Ovary (tissue), 9 donors: ENCODE data around the gene UPB1. TPM values are rescaled to one million over a fixed set of nuclear protein-coding genes. Genes with fewer than 3 reads are reported as not detected.

Experiments
- DNase-seq, 5 donors: peaks; one replicate each; pipeline ENCODE4 v3.0.0-alpha.2; 2019 to 2020
- H3K27ac ChIP-seq, 2 donors: fragments of 200-600 bp; one replicate each; pipeline versions ENCODE4 v1.5.1 to v1.8.0; 2019 to 2022
- H3K27me3 ChIP-seq: fragments of 200-600 bp; one replicate; pipeline ENCODE4 v1.8.0; 2022
- H3K36me3 ChIP-seq: fragments of 200-600 bp; sonication (generic); one replicate; pipeline ENCODE4 v1.5.1; 2019
- H3K4me1 ChIP-seq: one replicate; pipeline ENCODE4 v1.8.1; 2013; ENCODE audit warnings: mild to moderate bottlenecking, moderate library complexity; ENCODE audit not compliant: insufficient read depth
- H3K4me3 ChIP-seq: fragments of 200-600 bp; sonication (generic); one replicate; pipeline ENCODE4 v1.5.1; 2017
- H3K9me3 ChIP-seq, 2 donors: fragments of 200-600 bp in 1 of 2; sonication (generic) in 1 of 2; one replicate each; pipeline versions ENCODE4 v1.5.1 to v1.8.1; 2013 to 2019; ENCODE audit warnings: mild to moderate bottlenecking in 1 of 2, moderate library complexity in 1 of 2
- CTCF ChIP-seq, 3 donors: fragments of 450-650 bp in 2 of 3; fragments of 200-600 bp in 1 of 3; IDR thresholded peaks; one replicate each; pipeline versions ENCODE4 v1.5.1 to v1.8.0; 2016 to 2022; ENCODE audit warnings: antibody characterized with exemption in 3 of 3, mild to moderate bottlenecking in 1 of 3
- EP300 ChIP-seq: sonication (generic); formaldehyde crosslinking; IDR thresholded peaks from one replicate; pipeline ENCODE4 v1.6.1; 2017; ENCODE audit warnings: antibody characterized with exemption
- POLR2A ChIP-seq: fragments of 450-650 bp; IDR thresholded peaks from one replicate; pipeline ENCODE4 v1.6.1; 2017; ENCODE audit warnings: antibody characterized with exemption, mild to moderate bottlenecking, moderate library complexity
- WGBS, 3 donors: extraction: QIAGEN DNeasy Blood & Tissue Kit in 1 of 3; methylation state at CpG; one replicate each; pipeline versions ENCODE4 v1.1.5 to v1.1.7; 2013 to 2017; 5-methylcytosine and 5-hydroxymethylcytosine counted together
- intact Hi-C, 4 donors: fragments of 100-400 bp; cut with DNase I; formaldehyde crosslinking; loops; one replicate each; pipeline versions ENCODE4 v1.11.0 to v1.15.1; 2022 to 2023
- polyA plus RNA-seq, 2 donors: library from polyadenylated mRNA; stranded (reverse); fragments of 200-250 nt in 1 of 2; fragments of 350-450 nt in 1 of 2; fragmentation: Illumina TruSeq in 1 of 2; extraction: RNeasy Lipid Tissue Mini Kit (QIAGEN cat#74804) in 1 of 2; gene quantifications; one replicate each; pipeline ENCODE4 v1.2.3, GENCODE V29; 2013 to 2014
- total RNA-seq, 7 donors: library from RNA; depleted of rRNA in 2 of 7; stranded (reverse); fragments of >200 nt in 2 of 7; fragmentation: NEBNext Ultra II Directional in 3 of 7; extraction: Animal tissue kit (Norgen Biotek cat#: 25700) in 3 of 7; gene quantifications; one replicate each; pipeline versions ENCODE4 v1.1.0 to v1.2.4, GENCODE V29; 2016 to 2023
- donor health status: DM: no; HTN: no; CAD: no; lungs with moderate emphysema.
- donor health status: DM: no; HTN: no; CAD: no.
- donor health status: Bipolar disorder and iron deficiency.
- donor health status: DM: yes; HTN: yes; CAD: no.
- donor health status: DM: no; HTN: no; CAD: no.
- donor health status: DM: yes; HTN: yes; CAD: no.

The UPB1 gene
- total and polyA plus RNA-seq, 9 donors = 0.15 to 1.2 (median 0.33) TPM; not detected in 2

- intact Hi-C loops = no loop called here
- Histone ChIP-seq H3K9me3 (no peaks in the 10 kb centered on the region), H3K36me3 (no peaks in the 10 kb centered on the region), H3K27ac (peak within 1 kb of the TSS; percentile 88 to 92), H3K4me1 (peaks cover 12% of the 10 kb centered on the region), H3K27me3 (no peaks in the 10 kb centered on the region), H3K4me3 (peak within 1 kb of the TSS; percentile 90)
- TF ChIP-seq EP300 (no peak), POLR2A (peak; percentile 74)
- WGBS, 3 donors = 0% methylated on average over 30 to 64 of the region's 64 CpGs
- peak in 1 of 5 donors; percentile 26 for DNase-seq
Observed at GRCh38 chr22:24554313-24555164, 59.4 kb downstream of the UPB1 start, which contains the start of gene GUCD1. GUCD1 (minus strand) TSS chr22:24555138; CDS start chr22:24554991, 147 bp downstream.

DNA sequence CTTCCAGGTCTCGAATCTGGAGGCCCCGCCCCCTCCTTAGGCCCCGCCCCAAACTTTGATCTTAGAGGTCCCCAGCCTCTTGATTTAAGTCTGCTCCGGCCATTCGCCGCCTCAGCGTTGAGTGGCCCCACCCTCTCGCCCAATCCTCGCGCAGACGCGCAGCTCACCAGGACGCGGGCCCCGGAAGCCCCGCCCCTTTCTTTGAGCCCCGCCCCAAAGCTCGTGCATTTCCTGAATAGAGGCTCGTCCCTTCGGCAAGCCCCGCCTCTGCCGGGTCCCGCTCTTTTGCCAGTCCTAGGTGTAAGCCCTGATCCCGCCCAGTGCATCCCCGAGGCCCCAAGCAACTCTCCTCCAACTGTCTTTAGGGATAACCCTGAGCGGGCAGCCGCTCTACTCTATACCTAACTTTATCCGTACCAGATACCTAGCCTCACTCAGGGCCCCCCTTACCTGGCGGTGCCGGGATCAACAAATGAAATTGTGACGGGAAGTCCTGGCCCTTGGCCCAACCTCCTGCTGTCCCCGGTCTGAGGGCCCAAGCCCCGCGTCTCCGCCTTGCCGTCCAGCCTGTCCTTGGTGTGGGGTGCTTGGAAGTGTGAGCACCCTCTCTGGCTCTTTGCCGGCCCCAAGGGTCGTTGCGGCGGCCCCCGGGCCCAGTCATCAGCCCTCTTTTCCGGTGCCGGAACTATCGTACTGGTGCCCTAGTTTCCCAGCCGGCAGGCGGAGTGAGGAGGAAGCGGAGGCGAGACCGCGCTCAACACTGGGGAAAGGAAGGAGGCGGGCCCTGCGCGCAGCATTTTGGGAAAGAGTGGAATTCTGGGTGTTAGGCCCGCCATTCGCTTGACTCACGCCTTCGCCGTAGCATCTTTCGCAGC, 60.3 kb downstream of the UPB1 start, which contains the start of gene SNRPD3:
Gene SNRPD3 (plus strand): TSS at position 835 of the 875 bp plus-strand sequence. CDS start 1,676 bp downstream, outside the sequence.
- peak; percentile 100 for DNase-seq
- H3K27ac ChIP-seq = peak within 1 kb of the TSS; percentile 88 to 92

GRCh38 chr22:24559471-24559870, 64.3 kb downstream of the UPB1 start:
- H3K4me1 ChIP-seq = peaks cover 6% of the 10 kb centered on the region
- H3K36me3 ChIP-seq = no peaks in the 10 kb centered on the region
- H3K27me3 ChIP-seq = no peaks in the 10 kb centered on the region
- no peak overlapping the region for H3K27ac ChIP-seq
- WGBS, 3 donors = 35 to 43% (median 40%) methylated on average over 4 of the region's 4 CpGs
- intact Hi-C loops = no loop called here
- no peaks in the 10 kb centered on the region for H3K9me3 ChIP-seq
- H3K4me3 ChIP-seq = no peak overlapping the region
- DNase-seq = no peak
- no peak for TF ChIP-seq POLR2A
- TF ChIP-seq EP300 = no peak
- TF ChIP-seq CTCF (IDR thresholded peaks at IDR 0.05) = no peak

More for the DNA sequence above, 60.3 kb downstream of the UPB1 start, which contains the start of gene SNRPD3:
- no peaks in the 10 kb centered on the region for H3K27me3 ChIP-seq
- H3K36me3 ChIP-seq = no peaks in the 10 kb centered on the region
- intact Hi-C loops = no loop called here
- H3K4me3 ChIP-seq = peak within 1 kb of the TSS; percentile 90
- 0 to 1% (median 0%) methylated on average over 53 to 59 of the region's 59 CpGs for WGBS, 3 donors
- H3K4me1 ChIP-seq = peaks cover 12% of the 10 kb centered on the region
- H3K9me3 ChIP-seq = no peaks in the 10 kb centered on the region
- TF ChIP-seq EP300 (peak; percentile 71), POLR2A (peak; percentile 61), CTCF (IDR thresholded peaks at IDR 0.05) (peak in 2 of 3 donors; percentile 54 to 66)

- Histone ChIP-seq H3K4me1 (no peaks in the 10 kb centered on the region), H3K4me3 (no peak overlapping the region), H3K9me3 (no peaks in the 10 kb centered on the region), H3K36me3 (no peaks in the 10 kb centered on the region), H3K27me3 (no peaks in the 10 kb centered on the region), H3K27ac (no peak overlapping the region)
- no peak for DNase-seq
- TF ChIP-seq CTCF (IDR thresholded peaks at IDR 0.05) (no peak), EP300 (no peak), POLR2A (no peak)
- 86 to 94% (median 91%) methylated on average over 2 of the region's 2 CpGs for WGBS, 3 donors
- intact Hi-C loops = no loop called here
Observed at GRCh38 chr22:24563246-24563645, 68.1 kb downstream of the UPB1 start.
